Epithelial cell of proximal tubule (primary cell): ENCODE data around the gene FAM210B. TPM values are rescaled to one million over a fixed set of nuclear protein-coding genes. Genes with fewer than 3 reads are reported as not detected.

ENCODE experiments used
- DNase-seq: peaks from one replicate; pipeline ENCODE4 v3.0.0-alpha.2; 2011; ENCODE audit warnings: low read depth
- H3K4me3 ChIP-seq: 2 replicates; pipeline ENCODE4 v1.5.1; 2011; ENCODE audit warnings: low read depth, mild to moderate bottlenecking, low read length
- total RNA-seq: library from RNA; depleted of rRNA; stranded (reverse); fragments of >200 nt; gene quantifications from 2 replicates; pipeline ENCODE4 v1.2.3, GENCODE V29; 2015
- TF ChIP-seq, protein P1 (sequence below): conservative IDR thresholded peaks from 2 replicates; pipeline ENCODE4 v1.5.1; 2012; ENCODE audit warnings: low read depth, mild to moderate bottlenecking, low read length

The FAM210B gene
- total RNA-seq, 1 donor from 2014 or later: 27.1 TPM

DNA sequence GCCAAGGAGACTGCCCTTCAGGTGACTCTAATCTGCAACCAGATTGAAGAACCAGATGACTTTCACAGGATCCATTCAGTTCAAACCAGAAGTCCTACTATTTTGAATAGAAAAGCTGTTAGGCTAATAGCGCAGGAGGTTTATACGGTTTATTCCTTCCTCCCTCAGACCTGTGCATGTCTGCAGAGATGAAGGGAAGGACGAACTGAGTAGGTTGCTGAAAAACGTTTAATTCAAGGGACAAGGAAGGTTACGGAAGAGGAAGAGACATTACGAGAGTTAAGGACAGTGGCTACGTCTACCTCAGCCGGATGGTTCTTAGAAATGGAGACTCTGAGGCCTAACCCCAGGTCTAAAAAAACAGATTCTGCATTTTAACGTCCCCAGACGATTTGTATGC, 32.3 kb downstream of the FAM210B start:
- no peak for DNase-seq
- H3K4me3 ChIP-seq: peak overlapping the region; percentile 99
- TF ChIP-seq, protein P1, sequence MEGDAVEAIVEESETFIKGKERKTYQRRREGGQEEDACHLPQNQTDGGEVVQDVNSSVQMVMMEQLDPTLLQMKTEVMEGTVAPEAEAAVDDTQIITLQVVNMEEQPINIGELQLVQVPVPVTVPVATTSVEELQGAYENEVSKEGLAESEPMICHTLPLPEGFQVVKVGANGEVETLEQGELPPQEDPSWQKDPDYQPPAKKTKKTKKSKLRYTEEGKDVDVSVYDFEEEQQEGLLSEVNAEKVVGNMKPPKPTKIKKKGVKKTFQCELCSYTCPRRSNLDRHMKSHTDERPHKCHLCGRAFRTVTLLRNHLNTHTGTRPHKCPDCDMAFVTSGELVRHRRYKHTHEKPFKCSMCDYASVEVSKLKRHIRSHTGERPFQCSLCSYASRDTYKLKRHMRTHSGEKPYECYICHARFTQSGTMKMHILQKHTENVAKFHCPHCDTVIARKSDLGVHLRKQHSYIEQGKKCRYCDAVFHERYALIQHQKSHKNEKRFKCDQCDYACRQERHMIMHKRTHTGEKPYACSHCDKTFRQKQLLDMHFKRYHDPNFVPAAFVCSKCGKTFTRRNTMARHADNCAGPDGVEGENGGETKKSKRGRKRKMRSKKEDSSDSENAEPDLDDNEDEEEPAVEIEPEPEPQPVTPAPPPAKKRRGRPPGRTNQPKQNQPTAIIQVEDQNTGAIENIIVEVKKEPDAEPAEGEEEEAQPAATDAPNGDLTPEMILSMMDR: no peak

GRCh38 chr20:56391596-56392131, 32.9 kb downstream of the FAM210B start:
- TF ChIP-seq, protein P1: no peak
- no peak for DNase-seq
- H3K4me3 ChIP-seq: peak overlapping the region; percentile 99

GRCh38 chr20:56392132-56392880, 33.5 kb downstream of the FAM210B start, which contains the start of the genes AURKA and CSTF1:
Gene AURKA (minus strand): TSS chr20:56392215. CDS start chr20:56388197, 4,018 bp downstream.
Gene CSTF1 (plus strand): TSS chr20:56392645. CDS start chr20:56395553, 2,908 bp downstream.
- TF ChIP-seq, protein P1: no peak
- peak; percentile 96 for DNase-seq
- peak within 1 kb of the TSS; percentile 99 for H3K4me3 ChIP-seq

GRCh38 chr20:56392881-56393482, 34.2 kb downstream of the FAM210B start:
- no peak for DNase-seq
- H3K4me3 ChIP-seq: peak overlapping the region; percentile 99
- TF ChIP-seq, protein P1: no peak

DNA sequence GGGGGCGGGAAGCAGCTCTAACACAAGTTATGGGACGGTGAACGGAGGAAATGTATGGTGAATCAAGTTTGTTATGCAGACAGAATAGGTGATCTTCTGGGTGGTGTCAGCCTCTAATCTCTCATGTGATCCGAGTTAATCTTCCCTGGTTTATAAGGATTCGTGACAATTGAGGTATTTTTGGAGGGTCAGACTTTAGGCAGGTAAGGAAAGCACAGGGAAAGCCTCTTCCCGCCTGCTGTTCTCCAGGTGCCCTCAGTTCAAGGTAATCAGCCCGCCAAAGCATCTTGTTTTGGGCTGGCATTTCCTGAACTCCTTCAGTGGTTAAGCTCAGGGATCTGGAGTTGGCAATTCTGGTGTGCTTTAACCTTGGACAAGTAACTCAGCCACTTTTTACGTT, 34.9 kb downstream of the FAM210B start:
- H3K4me3 ChIP-seq: peak overlapping the region; percentile 99
- TF ChIP-seq, protein P1: no peak
- DNase-seq: no peak

DNA sequence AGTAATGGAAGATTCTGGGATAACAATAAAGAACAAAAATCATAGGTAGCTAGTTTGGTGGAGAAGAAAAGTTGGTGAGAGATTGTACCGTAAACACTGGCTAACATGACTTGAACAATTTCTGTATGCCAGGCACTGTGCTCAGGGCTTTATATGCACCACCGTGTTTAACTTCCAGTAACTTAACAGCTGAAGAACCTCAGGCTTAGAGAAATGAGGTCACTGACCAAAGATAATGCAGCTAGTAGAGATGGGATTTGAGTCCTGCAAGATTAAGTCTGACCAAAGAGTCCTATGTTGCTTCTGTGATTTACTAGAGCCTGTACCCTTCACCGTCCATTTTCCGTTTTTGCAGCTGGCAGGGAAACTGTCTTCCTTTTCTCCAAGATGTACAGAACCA, 36.4 kb downstream of the FAM210B start:
- DNase-seq: no peak
- TF ChIP-seq, protein P1: no peak
- H3K4me3 ChIP-seq: no peak overlapping the region
